ENCODE measurements around the gene IRAK1. TPM values are rescaled to one million over a fixed set of nuclear protein-coding genes. Genes with fewer than 3 reads are reported as not detected.

IRAK1 gene
- total and polyA plus RNA-seq, 9 of the 15 experiments (the other 6 are each of a cell fraction or from before 2014, with no cell fraction given): 11.6 to 261 (median 91.6) TPM

GRCh38 chrX:154013614-154014360 lies 5.9 kb downstream of the IRAK1 start:
- ATAC-seq: peak; percentile 82
- H2AFZ ChIP-seq (ENCODE audit: low read depth, low read length): no peak overlapping the region
- BruUV-seq (replicated peaks): no TSS peak
- DNase-seq (ENCODE audit: extremely low read depth in 1 of 4, low spot score in 3 of 4): peak; percentile 60 to 72 (median 66)
- H3K4me3 ChIP-seq: no peak overlapping the region
- no peaks in the 10 kb centered on the region for H3K9me1 ChIP-seq (ENCODE audit: control insufficient read depth, insufficient read depth, low read length)
- ChIA-PET CTCF (ENCODE audit: low intra/inter-chr PET ratio) (interaction anchor here (0.7 kb wide), 1 partner anchor 37 kb away, joined by 3 read pairs; no protein-coding TSS in a partner anchor), POLR2A (interaction anchor here (0.7 to 3.3 kb wide), 7 partner anchors 10 to 84 kb away, joined by 3 to 23 read pairs (median 4); partner anchors contain the start of gene MECP2)
- H3K79me2 ChIP-seq (ENCODE audit: control insufficient read depth, insufficient read depth, low read length): peaks cover 35% of the 10 kb centered on the region
- in situ Hi-C loops (cut with MboI): no loop called here
- H4K20me1 ChIP-seq (replicated peaks; ENCODE audit: control insufficient read depth, insufficient read depth, low read length): no peaks in the 10 kb centered on the region; the same call in 1 of the 2 replicates
- peaks cover 6 to 71% of the 10 kb centered on the region in 2 experiments for H3K4me1 ChIP-seq (replicated peaks in 1 of 2; ENCODE audit: control insufficient read depth in 2 of 2, insufficient read depth in 2 of 2, low read length in 2 of 2)
- no peak overlapping the region for H3K4me2 ChIP-seq (ENCODE audit: insufficient read depth, low read length)
- H3K27me3 ChIP-seq (ENCODE audit: control insufficient read depth in 2 of 2, insufficient read depth in 2 of 2, low read length in 2 of 2): no peaks in the 10 kb centered on the region
- H3K9ac ChIP-seq (ENCODE audit: insufficient read depth in 1 of 2, low read depth in 2 of 2, low read length in 2 of 2): peak overlapping the region in 1 of 2 experiments; percentile 65; a peak in 2 of 4 replicates
- intact Hi-C loops (cut with micrococcal nuclease): no loop called here
- H3K36me3 ChIP-seq (ENCODE audit: control insufficient read depth, insufficient read depth, low read length): peaks cover 89% of the 10 kb centered on the region
- WGBS (ENCODE audit: insufficient coverage, low coverage, missing lambda C conversion rate): 67% methylated on average over 11 of the region's 20 CpGs
- H3K27ac ChIP-seq (ENCODE audit: extremely low read depth, low read depth, low read length): peak overlapping the region; percentile 36; the same call in 1 of the 3 replicates
- no peak for FAIRE-seq
- H3K9me3 ChIP-seq (replicated peaks; ENCODE audit: control insufficient read depth, insufficient read depth, low read depth, low read length): no peaks in the 10 kb centered on the region
- TF ChIP-seq CXXC5 (CRISPR knock-in tag; IDR thresholded peaks at IDR 0.05) (no peak), ETV1 (tag; conservative IDR thresholded peaks at IDR 0.05; ENCODE audit: low read depth) (no peak), REST (IDR thresholded peaks at IDR 0.05; ENCODE audit: borderline replicate concordance) (peak; percentile 41; the same call in 1 of the 2 replicates), REST (CRISPR knock-in tag; IDR thresholded peaks at IDR 0.05; ENCODE audit: low read depth) (no peak), CTCF (IDR thresholded peaks at IDR 0.05 in 2 of 3, conservative IDR thresholded peaks at IDR 0.05 in 1 of 3; ENCODE audit: insufficient read depth in 2 of 3, low read depth in 1 of 3, low read length in 3 of 3) (peak; percentile 65 to 90 (median 73)), ZNF12 (CRISPR knock-in tag; IDR thresholded peaks at IDR 0.05) (no peak), POLR2G (IDR thresholded peaks at IDR 0.05; ENCODE audit: low read depth, low read length) (peak; percentile 37; the same call in 1 of the 2 replicates), POLR2AphosphoS5 (IDR thresholded peaks at IDR 0.05; ENCODE audit: control insufficient read depth, insufficient read depth, low read depth, low read length) (0 out of 2 replicates have a peak, but pooled peaks have one; percentile 4), IRF9 (tag; IDR thresholded peaks at IDR 0.05) (no peak)
